ENCODE data around the gene HOMER1.

HOMER1 gene

DNA sequence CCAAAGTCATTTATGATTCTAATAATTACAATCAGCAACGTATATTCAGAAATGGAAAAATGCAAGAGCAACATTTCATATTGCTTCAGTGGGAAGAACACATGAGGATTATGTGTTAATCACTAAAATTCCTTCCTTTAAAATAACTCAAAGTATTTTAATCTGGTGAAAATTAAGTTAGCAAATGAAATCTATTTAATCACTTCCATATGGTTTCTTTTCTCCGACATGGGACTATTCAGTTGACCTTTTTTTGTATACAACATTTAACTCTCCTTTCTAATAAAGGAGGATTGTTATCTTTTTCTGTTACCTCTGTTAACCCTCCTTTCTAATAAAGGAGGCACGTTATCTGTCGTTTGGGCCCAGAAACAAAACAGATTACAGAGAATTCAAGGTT is 59.9 kb downstream of the HOMER1 start:
- no peak for TF ChIP-seq POLR2AphosphoS5 (IDR thresholded peaks at IDR 0.05; ENCODE audit: low read depth, low read length)
- TF ChIP-seq TAF1 (IDR thresholded peaks at IDR 0.05; ENCODE audit: borderline replicate concordance, low read depth, low read length): no peak
- TF ChIP-seq POLR2A (IDR thresholded peaks at IDR 0.05; ENCODE audit: low read depth, low read length): no peak
- FAIRE-seq: no peak
- no peak for DNase-seq (ENCODE audit: insufficient read length)

DNA sequence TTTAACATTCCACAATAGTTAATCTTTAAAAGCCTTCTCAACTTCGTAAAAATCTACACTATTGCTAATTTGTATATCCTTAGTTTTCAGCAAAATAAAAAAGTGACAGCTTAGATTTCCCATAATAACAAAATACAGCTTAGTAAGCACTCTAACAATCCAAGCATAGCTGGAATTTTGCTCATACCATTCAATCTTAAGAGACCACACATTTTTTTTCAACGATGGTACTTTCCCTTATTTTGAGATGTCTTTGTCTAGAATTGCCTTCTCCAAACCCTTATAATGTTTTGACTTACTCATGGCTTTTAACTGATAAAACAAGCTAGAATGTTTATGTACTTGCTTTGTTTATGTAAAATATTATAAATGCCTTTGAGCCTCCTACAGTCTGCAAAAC is 65.6 kb downstream of the HOMER1 start:
- FAIRE-seq: no peak
- TF ChIP-seq POLR2AphosphoS5 (IDR thresholded peaks at IDR 0.05; ENCODE audit: low read depth, low read length) (no peak), TAF1 (IDR thresholded peaks at IDR 0.05; ENCODE audit: borderline replicate concordance, low read depth, low read length) (no peak), POLR2A (IDR thresholded peaks at IDR 0.05; ENCODE audit: low read depth, low read length) (no peak)
- no peak for DNase-seq (ENCODE audit: insufficient read length)

- no peak for TF ChIP-seq TAF1 (IDR thresholded peaks at IDR 0.05; ENCODE audit: borderline replicate concordance, low read depth, low read length)
- FAIRE-seq (no peak), DNase-seq (ENCODE audit: insufficient read length) (no peak)
These were observed 77.1 kb downstream of the HOMER1 start for GRCh38 chr5:79436821-79437220.

DNA sequence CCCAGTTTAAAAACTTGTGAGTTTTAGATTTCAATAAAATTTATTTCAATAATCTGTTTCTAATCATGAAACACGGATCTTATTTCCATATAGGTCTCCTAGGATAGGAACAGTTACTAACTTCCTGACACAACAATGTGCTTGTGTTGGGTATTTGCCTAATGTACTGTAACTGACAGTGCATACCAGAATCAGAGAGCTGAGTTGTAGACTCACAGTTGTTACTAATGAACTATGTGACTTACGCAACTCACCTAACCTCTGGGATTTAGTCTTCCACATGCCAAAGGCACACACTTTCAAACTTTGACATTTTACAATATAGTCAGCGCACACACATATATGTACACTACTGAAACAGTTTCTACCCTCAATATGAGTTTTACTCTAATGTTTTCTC is 77.7 kb downstream of the HOMER1 start:
- DNase-seq (ENCODE audit: insufficient read length) (no peak), FAIRE-seq (no peak)
- TF ChIP-seq POLR2AphosphoS5 (IDR thresholded peaks at IDR 0.05; ENCODE audit: low read depth, low read length) (no peak), TAF1 (IDR thresholded peaks at IDR 0.05; ENCODE audit: borderline replicate concordance, low read depth, low read length) (no peak), POLR2A (IDR thresholded peaks at IDR 0.05; ENCODE audit: low read depth, low read length) (no peak)

DNA sequence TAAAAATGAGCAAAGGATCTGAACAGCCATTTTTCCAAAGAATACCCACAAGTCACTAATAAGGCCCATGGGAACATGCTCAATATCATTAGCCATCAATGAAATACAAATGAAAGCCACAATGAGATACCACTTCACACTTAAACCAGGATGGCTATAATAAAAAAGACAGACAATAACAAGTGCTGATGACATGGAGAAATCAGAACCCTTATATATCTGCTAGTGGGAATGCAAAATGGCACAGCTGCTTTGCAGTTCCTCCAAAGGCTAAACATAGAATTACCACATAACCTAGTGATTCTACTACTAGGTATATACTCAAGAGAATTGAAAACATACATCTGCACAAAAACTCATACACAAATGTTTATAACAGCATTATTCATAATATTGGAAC is 83.7 kb downstream of the HOMER1 start:
- DNase-seq (ENCODE audit: insufficient read length) (no peak), FAIRE-seq (no peak)
- TF ChIP-seq POLR2A (IDR thresholded peaks at IDR 0.05; ENCODE audit: low read depth, low read length) (no peak), POLR2AphosphoS5 (IDR thresholded peaks at IDR 0.05; ENCODE audit: low read depth, low read length) (no peak), TAF1 (IDR thresholded peaks at IDR 0.05; ENCODE audit: borderline replicate concordance, low read depth, low read length) (no peak)

DNA sequence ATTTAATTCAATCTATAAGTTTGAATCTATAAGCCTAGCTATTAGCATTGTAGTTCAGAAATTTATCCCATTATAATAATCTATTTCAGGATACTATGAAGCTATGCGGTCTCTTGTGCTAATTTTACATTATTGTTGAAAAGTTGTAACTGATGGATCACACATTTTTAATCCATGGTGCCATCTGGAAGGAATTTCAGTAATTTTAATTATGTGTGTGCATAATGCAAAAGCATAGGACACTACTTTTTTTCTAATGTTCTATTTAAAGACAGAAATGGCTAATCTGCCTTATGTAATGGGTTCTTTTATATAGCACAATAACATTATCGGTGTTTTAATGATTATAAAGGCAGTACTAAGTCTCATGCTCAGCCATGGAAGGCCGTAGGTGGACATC is 90.6 kb downstream of the HOMER1 start:
- DNase-seq (ENCODE audit: insufficient read length) (no peak), FAIRE-seq (no peak)
- TF ChIP-seq POLR2AphosphoS5 (IDR thresholded peaks at IDR 0.05; ENCODE audit: low read depth, low read length) (no peak), POLR2A (IDR thresholded peaks at IDR 0.05; ENCODE audit: low read depth, low read length) (no peak), TAF1 (IDR thresholded peaks at IDR 0.05; ENCODE audit: borderline replicate concordance, low read depth, low read length) (no peak)

DNA sequence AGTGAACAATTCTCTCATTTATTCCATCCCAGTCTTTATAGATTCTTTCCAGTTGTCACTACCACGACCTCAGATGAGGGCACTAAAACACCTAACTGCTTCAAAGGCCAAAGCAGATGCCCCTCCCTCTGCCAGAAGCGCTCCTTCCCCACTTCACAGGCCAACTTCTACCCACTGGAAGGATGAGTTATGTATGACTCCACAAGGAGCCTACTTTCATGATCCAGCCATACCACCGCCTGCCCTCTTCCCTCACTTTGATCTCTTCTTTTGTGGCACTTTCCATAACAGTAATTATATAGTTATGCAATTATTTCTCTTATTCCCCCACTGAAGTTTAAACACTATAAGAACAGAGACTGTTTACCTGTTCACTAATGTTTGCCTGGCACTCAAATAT is 93.7 kb downstream of the HOMER1 start:
- FAIRE-seq (no peak), DNase-seq (ENCODE audit: insufficient read length) (no peak)
- TF ChIP-seq POLR2AphosphoS5 (IDR thresholded peaks at IDR 0.05; ENCODE audit: low read depth, low read length) (no peak), TAF1 (IDR thresholded peaks at IDR 0.05; ENCODE audit: borderline replicate concordance, low read depth, low read length) (no peak), POLR2A (IDR thresholded peaks at IDR 0.05; ENCODE audit: low read depth, low read length) (no peak)

DNA sequence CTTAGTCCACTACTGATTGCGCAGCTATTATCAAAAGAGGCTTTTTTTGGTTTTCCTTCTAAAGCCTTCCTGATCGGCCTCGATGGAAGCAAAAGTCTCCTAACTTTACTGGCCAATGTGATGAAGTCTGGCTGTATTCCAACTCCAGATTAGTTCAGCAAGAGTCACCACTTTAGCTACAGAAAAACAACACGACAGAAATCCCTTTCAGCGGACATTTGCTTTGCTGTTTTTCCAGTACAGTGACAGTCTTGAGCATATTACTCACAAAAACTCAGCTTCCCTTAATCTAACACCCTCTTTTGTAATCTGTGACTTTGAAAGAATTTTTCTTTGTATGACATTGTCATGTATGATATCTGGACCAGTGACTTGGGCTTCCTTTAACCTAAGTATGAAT is 95.7 kb downstream of the HOMER1 start:
- FAIRE-seq: no peak
- DNase-seq (ENCODE audit: insufficient read length): no peak
- TF ChIP-seq TAF1 (IDR thresholded peaks at IDR 0.05; ENCODE audit: borderline replicate concordance, low read depth, low read length) (no peak), POLR2AphosphoS5 (IDR thresholded peaks at IDR 0.05; ENCODE audit: low read depth, low read length) (no peak), POLR2A (IDR thresholded peaks at IDR 0.05; ENCODE audit: low read depth, low read length) (no peak)

GRCh38 chr5:79417495-79417894 is 96.4 kb downstream of the HOMER1 start:
- DNase-seq (ENCODE audit: insufficient read length) (no peak), FAIRE-seq (no peak)
- TF ChIP-seq POLR2A (IDR thresholded peaks at IDR 0.05; ENCODE audit: low read depth, low read length) (no peak), POLR2AphosphoS5 (IDR thresholded peaks at IDR 0.05; ENCODE audit: low read depth, low read length) (no peak), TAF1 (IDR thresholded peaks at IDR 0.05; ENCODE audit: borderline replicate concordance, low read depth, low read length) (no peak)

DNA sequence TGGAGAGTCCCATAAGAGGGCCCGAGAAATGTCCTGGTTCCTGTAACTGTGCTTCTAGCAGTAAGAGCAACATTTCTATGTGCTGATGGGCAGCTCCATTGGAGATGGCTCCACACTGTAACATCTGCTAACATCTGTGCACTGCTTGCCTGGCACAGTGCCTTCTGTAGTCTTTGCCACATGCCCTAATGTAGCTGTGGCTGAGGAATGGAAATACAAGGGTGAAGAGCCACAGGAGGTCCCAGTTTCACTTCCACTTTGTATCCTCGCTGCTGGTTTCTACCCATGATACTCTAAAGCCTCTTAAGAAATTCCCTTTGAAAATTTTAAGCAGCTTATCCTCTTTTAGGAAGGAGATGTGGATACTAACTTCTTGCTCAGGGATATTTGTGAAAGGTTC is 97.4 kb downstream of the HOMER1 start:
- peak; percentile 11 for DNase-seq (ENCODE audit: insufficient read length)
- FAIRE-seq: peak; percentile 73
- no peak for TF ChIP-seq TAF1 (IDR thresholded peaks at IDR 0.05; ENCODE audit: borderline replicate concordance, low read depth, low read length)
- no peak for TF ChIP-seq POLR2AphosphoS5 (IDR thresholded peaks at IDR 0.05; ENCODE audit: low read depth, low read length)
- no peak for TF ChIP-seq POLR2A (IDR thresholded peaks at IDR 0.05; ENCODE audit: low read depth, low read length)

DNA sequence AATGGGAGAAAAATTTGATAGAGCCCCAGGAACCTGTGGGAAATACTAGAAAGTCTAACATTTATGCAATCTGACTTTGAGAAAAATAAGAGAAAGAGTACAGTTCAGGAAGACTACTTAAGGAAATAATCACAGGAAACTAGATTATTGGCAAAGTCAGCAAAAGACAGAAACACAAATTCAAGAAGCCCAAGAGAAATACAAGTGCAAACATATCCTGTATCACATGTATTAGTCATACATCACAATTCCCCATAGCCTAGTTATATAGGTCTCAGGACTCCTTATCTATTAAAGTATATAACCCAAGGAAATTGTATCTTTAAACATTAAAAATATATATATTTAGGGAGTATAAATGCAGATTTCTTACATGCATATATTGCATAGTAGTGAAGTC is 100.8 kb downstream of the HOMER1 start:
- TF ChIP-seq TAF1 (IDR thresholded peaks at IDR 0.05; ENCODE audit: borderline replicate concordance, low read depth, low read length) (no peak), POLR2AphosphoS5 (IDR thresholded peaks at IDR 0.05; ENCODE audit: low read depth, low read length) (no peak), POLR2A (IDR thresholded peaks at IDR 0.05; ENCODE audit: low read depth, low read length) (no peak)
- FAIRE-seq: no peak
- DNase-seq (ENCODE audit: insufficient read length): no peak

GRCh38 chr5:79408028-79408427 is 105.9 kb downstream of the HOMER1 start:
- TF ChIP-seq POLR2AphosphoS5 (IDR thresholded peaks at IDR 0.05; ENCODE audit: low read depth, low read length): no peak
- TF ChIP-seq POLR2A (IDR thresholded peaks at IDR 0.05; ENCODE audit: low read depth, low read length): no peak
- TF ChIP-seq TAF1 (IDR thresholded peaks at IDR 0.05; ENCODE audit: borderline replicate concordance, low read depth, low read length): no peak
- DNase-seq (ENCODE audit: insufficient read length) (no peak), FAIRE-seq (no peak)

DNA sequence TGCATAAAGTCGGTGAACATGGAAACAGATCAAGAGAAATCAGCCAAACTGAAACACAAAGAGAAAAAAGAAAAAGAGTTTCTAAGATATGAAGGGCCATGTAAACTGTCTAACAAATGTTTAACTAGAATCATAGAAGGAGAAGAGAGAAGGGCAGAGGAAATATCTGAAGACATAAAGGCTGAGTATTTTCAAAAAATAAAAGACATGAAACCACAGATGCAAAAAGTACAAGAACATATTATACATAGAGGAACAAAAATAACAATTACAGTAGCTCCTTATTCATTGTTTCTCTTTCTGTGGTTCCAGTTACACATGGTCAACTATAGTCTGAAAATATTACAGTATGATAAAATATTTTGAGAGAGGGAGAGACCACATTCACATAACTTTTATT is 106.3 kb downstream of the HOMER1 start:
- FAIRE-seq (no peak), DNase-seq (ENCODE audit: insufficient read length) (no peak)
- TF ChIP-seq TAF1 (IDR thresholded peaks at IDR 0.05; ENCODE audit: borderline replicate concordance, low read depth, low read length) (no peak), POLR2A (IDR thresholded peaks at IDR 0.05; ENCODE audit: low read depth, low read length) (no peak), POLR2AphosphoS5 (IDR thresholded peaks at IDR 0.05; ENCODE audit: low read depth, low read length) (no peak)
